ENCODE measurements around the gene RAPGEF1.

The RAPGEF1 gene

DNA sequence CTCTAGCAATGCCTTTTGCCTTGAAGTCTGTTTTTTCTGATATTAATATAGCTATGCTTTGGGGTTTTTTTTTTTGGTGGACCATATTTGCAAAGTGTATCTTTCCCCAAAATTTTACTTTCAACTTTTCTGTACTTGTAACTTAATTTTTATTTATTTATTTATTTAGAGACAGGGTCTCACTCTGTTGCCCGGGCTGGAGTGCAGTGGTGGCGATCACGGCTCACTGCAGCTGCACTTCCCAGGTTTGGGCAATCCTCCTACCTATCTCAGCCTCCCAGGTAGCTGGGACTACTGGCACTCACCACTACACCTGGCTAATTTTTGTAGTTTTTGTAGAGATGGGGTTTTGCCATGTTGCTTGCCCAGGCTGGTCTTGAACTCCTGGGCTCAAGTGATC, 173.7 kb downstream of the RAPGEF1 start:
- no peak for TF ChIP-seq CTCF (IDR thresholded peaks at IDR 0.05; ENCODE audit: low read depth, low read length)
- H3K4me3 ChIP-seq (ENCODE audit: low read depth, low read length): no peak overlapping the region
- in situ Hi-C loops (cut with HindIII; ENCODE audit: low sequenced_read_pairs): no loop called here
- no peak for DNase-seq (ENCODE audit: low read depth, low spot score)

- no peak overlapping the region for H3K4me3 ChIP-seq (ENCODE audit: low read depth, low read length)
- no peak for TF ChIP-seq CTCF (IDR thresholded peaks at IDR 0.05; ENCODE audit: low read depth, low read length)
- no peak for DNase-seq (ENCODE audit: low read depth, low spot score)
- in situ Hi-C loops (cut with HindIII; ENCODE audit: low sequenced_read_pairs): no loop called here
These were observed 174.5 kb downstream of the RAPGEF1 start for GRCh38 chr9:131565369-131565768.

- H3K4me3 ChIP-seq (ENCODE audit: low read depth, low read length): no peak overlapping the region
- in situ Hi-C loops (cut with HindIII; ENCODE audit: low sequenced_read_pairs): no loop called here
- DNase-seq (ENCODE audit: low read depth, low spot score): peak; percentile 12
- no peak for TF ChIP-seq CTCF (IDR thresholded peaks at IDR 0.05; ENCODE audit: low read depth, low read length)
These were observed 177.6 kb downstream of the RAPGEF1 start for GRCh38 chr9:131562032-131562959.

GRCh38 chr9:131559421-131560000, 180.4 kb downstream of the RAPGEF1 start:
- H3K4me3 ChIP-seq (ENCODE audit: low read depth, low read length): no peak overlapping the region
- DNase-seq (ENCODE audit: low read depth, low spot score): no peak
- in situ Hi-C loops (cut with HindIII; ENCODE audit: low sequenced_read_pairs): no loop called here
- TF ChIP-seq CTCF (IDR thresholded peaks at IDR 0.05; ENCODE audit: low read depth, low read length): no peak

GRCh38 chr9:131557855-131558548, 181.9 kb downstream of the RAPGEF1 start:
- in situ Hi-C loops (cut with HindIII; ENCODE audit: low sequenced_read_pairs): no loop called here

More at GRCh38 chr9:131557855-131558548, 181.9 kb downstream of the RAPGEF1 start:
- H3K4me3 ChIP-seq (ENCODE audit: low read depth, low read length): no peak overlapping the region
- TF ChIP-seq CTCF (IDR thresholded peaks at IDR 0.05; ENCODE audit: low read depth, low read length): no peak
- no peak for DNase-seq (ENCODE audit: low read depth, low spot score)
